Fibroblast of lung (primary cell): ENCODE results near the gene UBXN11. TPM values are rescaled to one million over a fixed set of nuclear protein-coding genes. Genes with fewer than 3 reads are reported as not detected.

ENCODE experiments used
- DNase-seq, 2 donors: peaks; one replicate each; pipeline versions ENCODE4 v3.0.0 to v3.0.0-alpha.2; 2010; ENCODE audit warnings: low read depth in 2 of 2
- H2AFZ ChIP-seq: 2 replicates; pipeline ENCODE4 v1.5.1; 2012; ENCODE audit warnings: low read length, control low read depth, inconsistent platforms
- H3K27ac ChIP-seq: 2 replicates; pipeline ENCODE4 v1.5.1; 2011; ENCODE audit warnings: low read length, control low read depth; ENCODE audit not compliant: insufficient read depth
- H3K27me3 ChIP-seq: 2 replicates; pipeline ENCODE4 v1.5.1; 2011; ENCODE audit warnings: mild to moderate bottlenecking, low read length; ENCODE audit not compliant: control insufficient read depth, insufficient read depth
- H3K36me3 ChIP-seq: 2 replicates; pipeline ENCODE4 v1.5.1; 2011; ENCODE audit warnings: low read length; ENCODE audit not compliant: control insufficient read depth, insufficient read depth
- H3K4me1 ChIP-seq: 2 replicates; pipeline ENCODE4 v1.5.1; 2011; ENCODE audit warnings: low read length; ENCODE audit not compliant: control insufficient read depth, insufficient read depth; ENCODE audit errors: extremely low read depth
- H3K4me2 ChIP-seq: 2 replicates; pipeline ENCODE4 v1.5.1; 2011; ENCODE audit warnings: low read length, control low read depth; ENCODE audit not compliant: insufficient read depth; ENCODE audit errors: extremely low read depth
- H3K4me3 ChIP-seq, 4 experiments: fragments of 200-600 bp in 1 of 4; sonication (generic) in 1 of 4; replicated peaks in 1 of 4; 2 replicates each; pipeline ENCODE4 v1.5.1; 2011 to 2016; ENCODE audit warnings: low read length in 4 of 4, low read depth in 3 of 4, mild to moderate bottlenecking in 3 of 4, control low read depth in 2 of 4, inconsistent platforms in 1 of 4, mixed read lengths in 1 of 4; ENCODE audit not compliant: insufficient read depth in 1 of 4; ENCODE audit errors: control extremely low read depth in 1 of 4
- H3K79me2 ChIP-seq: 2 replicates; pipeline ENCODE4 v1.5.1; 2012; ENCODE audit warnings: mild to moderate bottlenecking, low read length, inconsistent platforms; ENCODE audit not compliant: control insufficient read depth, insufficient read depth
- H3K9ac ChIP-seq: 2 replicates; pipeline ENCODE4 v1.5.1; 2011; ENCODE audit warnings: mild to moderate bottlenecking, low read length, control low read depth; ENCODE audit not compliant: insufficient read depth
- H3K9me3 ChIP-seq: 2 replicates; pipeline ENCODE4 v1.5.1; 2012; ENCODE audit warnings: low read depth, low read length; ENCODE audit not compliant: control insufficient read depth, insufficient read depth
- H4K20me1 ChIP-seq: 2 replicates; pipeline ENCODE4 v1.5.1; 2011; ENCODE audit warnings: low read length; ENCODE audit not compliant: control insufficient read depth, insufficient read depth; ENCODE audit errors: extremely low read depth
- CTCF ChIP-seq, 2 donors: IDR thresholded peaks in 1 of 2; conservative IDR thresholded peaks in 1 of 2; 1 replicate in 1 of 2; 2 replicates in 1 of 2; pipeline ENCODE4 v1.5.1; 2011 to 2012; ENCODE audit warnings: low read length in 2 of 2, control low read depth in 1 of 2, inconsistent platforms in 1 of 2, low read depth in 1 of 2, mild to moderate bottlenecking in 1 of 2
- EZH2 ChIP-seq: IDR thresholded peaks from 2 replicates; pipeline ENCODE4 v1.5.1; 2012; ENCODE audit warnings: low read length, control low read depth, mild to moderate bottlenecking; ENCODE audit errors: missing control alignments
- polyA plus RNA-seq, 2 donors: library from polyadenylated mRNA; depleted of rRNA in 1 of 2; stranded (reverse) in 1 of 2; unstranded in 1 of 2; fragments of >200 nt; gene quantifications; 2 replicates each; pipeline ENCODE4 v1.2.1, GENCODE V29; 2011 to 2012; ENCODE audit warnings: missing spikeins in 1 of 2
- total RNA-seq: library from RNA; depleted of rRNA; stranded (reverse); fragments of >200 nt; gene quantifications from 2 replicates; pipeline ENCODE4 v1.2.1, GENCODE V29; 2014

UBXN11 gene
- total and polyA plus RNA-seq, 2 donors (not counting 1 experiment from before 2014, with no cell fraction given), result 3.5 to 7.1 TPM

- no peak overlapping the region for H3K4me3 ChIP-seq
- H3K9ac ChIP-seq, result no peak overlapping the region
- no peaks in the 10 kb centered on the region for H3K36me3 ChIP-seq
- no peak for DNase-seq
- TF ChIP-seq CTCF (conservative IDR thresholded peaks at IDR 0.05 in 1 of 2, IDR thresholded peaks at IDR 0.05 in 1 of 2; ENCODE audit: low read depth in 1 of 2, low read length in 2 of 2), result no peak
- no peak for TF ChIP-seq EZH2
- no peaks in the 10 kb centered on the region for H3K4me1 ChIP-seq
- no peaks in the 10 kb centered on the region for H4K20me1 ChIP-seq
- H3K27ac ChIP-seq, result no peak overlapping the region
- no peaks in the 10 kb centered on the region for H3K9me3 ChIP-seq
- H3K79me2 ChIP-seq, result no peaks in the 10 kb centered on the region
- H3K27me3 ChIP-seq, result no peaks in the 10 kb centered on the region
- no peak overlapping the region for H3K4me2 ChIP-seq
- H2AFZ ChIP-seq, result no peak overlapping the region
These were observed 46.9 kb downstream of the UBXN11 start for GRCh38 chr1:26259578-26259977.

- TF ChIP-seq CTCF (conservative IDR thresholded peaks at IDR 0.05 in 1 of 2, IDR thresholded peaks at IDR 0.05 in 1 of 2; ENCODE audit: low read depth in 1 of 2, low read length in 2 of 2) (no peak), EZH2 (no peak)
These were observed 47.4 kb downstream of the UBXN11 start for GRCh38 chr1:26259005-26259404.

GRCh38 chr1:26257222-26257621 is 49.2 kb downstream of the UBXN11 start:
- no peaks in the 10 kb centered on the region for H3K9me3 ChIP-seq
- TF ChIP-seq CTCF (conservative IDR thresholded peaks at IDR 0.05 in 1 of 2, IDR thresholded peaks at IDR 0.05 in 1 of 2; ENCODE audit: low read depth in 1 of 2, low read length in 2 of 2) (no peak), EZH2 (no peak)
- no peaks in the 10 kb centered on the region for H4K20me1 ChIP-seq
- no peak overlapping the region for H3K4me3 ChIP-seq
- no peaks in the 10 kb centered on the region for H3K36me3 ChIP-seq
- H3K4me1 ChIP-seq, result no peaks in the 10 kb centered on the region
- H3K27ac ChIP-seq, result no peak overlapping the region
- no peaks in the 10 kb centered on the region for H3K79me2 ChIP-seq
- H2AFZ ChIP-seq, result no peak overlapping the region
- no peak for DNase-seq
- H3K27me3 ChIP-seq, result no peaks in the 10 kb centered on the region
- no peak overlapping the region for H3K9ac ChIP-seq
- no peak overlapping the region for H3K4me2 ChIP-seq

More at GRCh38 chr1:26259005-26259404, 47.4 kb downstream of the UBXN11 start:
- Histone ChIP-seq H3K79me2 (no peaks in the 10 kb centered on the region), H3K4me1 (no peaks in the 10 kb centered on the region), H3K4me3 (no peak overlapping the region), H3K4me2 (no peak overlapping the region), H3K9me3 (no peaks in the 10 kb centered on the region), H3K27ac (no peak overlapping the region), H3K9ac (no peak overlapping the region), H3K36me3 (no peaks in the 10 kb centered on the region), H4K20me1 (no peaks in the 10 kb centered on the region), H2AFZ (no peak overlapping the region), H3K27me3 (no peaks in the 10 kb centered on the region)
- DNase-seq, result no peak
